Cardiac fibroblast (primary cell): ENCODE measurements around the gene GRHL1.
A peak's percentile ranks its signal among the peaks of the same experiment; 100 is the strongest.

Source experiments
- DNase-seq, 2 donors: peaks; one replicate each; pipeline versions ENCODE4 v3.0.0 to v3.0.0-alpha.2; 2010; ENCODE audit warnings: low read depth in 2 of 2
- H3K4me3 ChIP-seq, 2 donors: replicated peaks in 1 of 2; 1 replicate in 1 of 2; 2 replicates in 1 of 2; pipeline ENCODE4 v1.5.1; 2011; ENCODE audit warnings: low read depth in 2 of 2, low read length in 2 of 2, mild to moderate bottlenecking in 2 of 2, moderate library complexity in 1 of 2
- CTCF ChIP-seq: IDR thresholded peaks from one replicate; pipeline ENCODE4 v1.5.1; 2011; ENCODE audit warnings: low read depth, mild to moderate bottlenecking, low read length, inconsistent platforms

Gene GRHL1

GRCh38 chr2:10032746-10033105, 81.2 kb downstream of the GRHL1 start:
- no peak for DNase-seq
- no peak overlapping the region for H3K4me3 ChIP-seq
- TF ChIP-seq CTCF, result no peak

- no peak for DNase-seq
- no peak overlapping the region for H3K4me3 ChIP-seq
- TF ChIP-seq CTCF, result no peak
Measured at GRCh38 chr2:10033251-10034006, 81.9 kb downstream of the GRHL1 start.

GRCh38 chr2:10034333-10035052, 83.0 kb downstream of the GRHL1 start:
- TF ChIP-seq CTCF, result no peak
- DNase-seq, result no peak
- no peak overlapping the region for H3K4me3 ChIP-seq

- TF ChIP-seq CTCF, result no peak
- DNase-seq, result no peak
- no peak overlapping the region for H3K4me3 ChIP-seq
Measured at GRCh38 chr2:10035053-10035422, 83.5 kb downstream of the GRHL1 start.

- no peak for TF ChIP-seq CTCF
- no peak for DNase-seq
Measured at GRCh38 chr2:10035633-10036032, 84.1 kb downstream of the GRHL1 start.

GRCh38 chr2:10036095-10036884, 84.8 kb downstream of the GRHL1 start:
- H3K4me3 ChIP-seq, result no peak overlapping the region
- peak; percentile 69 to 83 for DNase-seq
- TF ChIP-seq CTCF, result peak; percentile 48

More at GRCh38 chr2:10035633-10036032, 84.1 kb downstream of the GRHL1 start:
- H3K4me3 ChIP-seq, result no peak overlapping the region
